Measurements from ENCODE around the gene CDHR4. TPM values are rescaled to one million over a fixed set of nuclear protein-coding genes. Genes with fewer than 3 reads are reported as not detected.

Gene CDHR4
- total RNA-seq (0.29 and 0.32 TPM in 2 replicates), polyA plus RNA-seq (0.18 and 0.33 TPM in 2 replicates), polyA minus RNA-seq (0.29 and 0.94 TPM in 2 replicates)
- total RNA-seq (2013) = not detected

DNA sequence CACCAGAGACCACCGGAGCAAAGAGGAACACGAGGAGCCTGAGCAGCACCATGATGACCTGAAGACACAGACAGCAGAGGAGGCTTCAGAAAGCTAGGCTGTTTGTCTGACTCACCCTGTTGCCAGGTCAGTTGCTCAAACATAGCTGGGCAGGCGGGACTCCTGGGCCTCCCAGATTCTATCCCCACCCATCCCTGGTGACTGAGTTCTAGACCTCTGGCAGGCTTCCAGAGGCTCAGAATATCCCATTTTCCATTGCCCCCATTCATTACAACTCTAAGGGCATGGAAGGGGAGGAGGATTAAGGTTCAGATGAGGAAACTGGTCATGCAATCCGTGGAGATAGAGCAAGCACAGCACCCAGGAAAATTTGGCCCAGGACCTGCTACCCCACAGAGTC lies at the start of gene CDHR4:
CDHR4 (minus strand) TSS at position 113 of the 400 bp plus-strand sequence; CDS start at position 52, 61 bp downstream.
- H3K9ac ChIP-seq (ENCODE audit: low read length) = no peak within 1 kb of the TSS
- H2AFZ ChIP-seq (ENCODE audit: insufficient read depth, low read depth, low read length, poor library complexity, severe bottlenecking) = no peak within 1 kb of the TSS
- no peak within 1 kb of the TSS for H3K27ac Mint-ChIP-seq
- H3K27me3 ChIP-seq (replicated peaks in 1 of 4; ENCODE audit: control extremely low read depth in 1 of 4, control insufficient read depth in 3 of 4, insufficient read depth in 4 of 4, low read length in 3 of 4) = peaks cover 0 to 3% (median 0%) of the 10 kb centered on the region in 4 experiments
- ChIA-PET CTCF (interaction anchor here (15.1 kb wide), 1 partner anchor 37 kb away, joined by 547 read pairs; no protein-coding TSS in a partner anchor), POLR2A (no interaction called here)
- no peaks in the 10 kb centered on the region for H3K9me3 ChIP-seq (ENCODE audit: control extremely low read depth in 1 of 3, control insufficient read depth in 2 of 3, insufficient read depth in 1 of 3, low read length in 2 of 3)
- TF ChIP-seq EZH2 (IDR thresholded peaks at IDR 0.05; ENCODE audit: borderline replicate concordance, insufficient read depth, low read depth, low read length, poor library complexity, severe bottlenecking) = no peak
- TF ChIP-seq CTCF (IDR thresholded peaks at IDR 0.05) = no peak
- H3K27me3 Mint-ChIP-seq = peaks cover 5% of the 10 kb centered on the region
- H3K36me3 ChIP-seq (replicated peaks in 1 of 2; ENCODE audit: control extremely low read depth in 1 of 2, control insufficient read depth in 1 of 2, extremely low read depth in 1 of 2, insufficient read depth in 2 of 2, low read length in 1 of 2) = peaks cover 0 to 3% of the 10 kb centered on the region in 2 experiments
- peaks cover 10 to 15% of the 10 kb centered on the region in 2 donors for H3K4me1 ChIP-seq (ENCODE audit: control insufficient read depth in 2 of 2, insufficient read depth in 2 of 2, low read length in 2 of 2)
- H3K27ac ChIP-seq (ENCODE audit: low read length in 2 of 2) = no peak within 1 kb of the TSS
- no peak within 1 kb of the TSS for H3K4me3 ChIP-seq (ENCODE audit: control extremely low read depth in 1 of 5, extremely low read depth in 1 of 5, insufficient read depth in 1 of 5, low read depth in 2 of 5, low read length in 4 of 5)
- DNase-seq (no peak), ATAC-seq (ENCODE audit: low read depth) (no peak)
- peaks cover 22% of the 10 kb centered on the region for H3K4me1 Mint-ChIP-seq
- intact Hi-C loops (cut with micrococcal nuclease) = loop anchor here (5.0 kb wide), 1 partner anchor 428 kb away; no protein-coding TSS in a partner anchor
- no peak within 1 kb of the TSS for H3K4me3 Mint-ChIP-seq
- peaks cover 10% of the 10 kb centered on the region for H3K79me2 ChIP-seq (ENCODE audit: control insufficient read depth, insufficient read depth, low read length)
- no peaks in the 10 kb centered on the region for H3K9me3 Mint-ChIP-seq (ENCODE audit: insufficient read depth)
- no peak within 1 kb of the TSS for H3K4me2 ChIP-seq (replicated peaks; ENCODE audit: low read depth, low read length, poor library complexity, severe bottlenecking)
- no peaks in the 10 kb centered on the region for H4K20me1 ChIP-seq (ENCODE audit: control insufficient read depth, insufficient read depth, low read length, poor library complexity, severe bottlenecking)
- 77% methylated on average over 3 of the region's 4 CpGs for WGBS (ENCODE audit: insufficient coverage)

DNA sequence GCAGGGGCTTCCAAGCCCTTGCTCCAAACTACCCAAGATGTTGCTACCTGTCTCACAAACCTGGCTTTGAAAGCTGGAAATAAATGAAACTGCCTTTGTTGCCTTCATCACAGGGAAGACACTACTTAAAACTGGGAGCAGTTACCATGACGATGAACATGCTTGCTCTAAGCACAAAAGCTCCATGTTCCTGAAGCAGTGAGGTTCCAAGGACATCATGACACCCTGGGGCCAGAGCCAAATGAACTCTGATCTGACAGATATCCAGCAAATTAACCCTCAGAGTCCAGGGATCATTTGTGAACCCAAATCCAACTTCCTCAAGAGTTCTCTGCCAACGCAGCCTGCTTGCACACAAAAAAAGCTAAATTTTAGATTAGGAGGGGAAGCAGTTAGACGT lies 46.0 kb upstream of the CDHR4 start:
- H3K9ac ChIP-seq (ENCODE audit: low read length) = no peak overlapping the region
- 100% methylated on average over 1 of the region's 3 CpGs for WGBS (ENCODE audit: insufficient coverage)
- peaks cover 4% of the 10 kb centered on the region for H3K79me2 ChIP-seq (ENCODE audit: control insufficient read depth, insufficient read depth, low read length)
- intact Hi-C loops (cut with micrococcal nuclease) = no loop called here
- no peak for ATAC-seq (ENCODE audit: low read depth)
- peaks cover 0 to 8% of the 10 kb centered on the region in 2 experiments for H3K36me3 ChIP-seq (replicated peaks in 1 of 2; ENCODE audit: control extremely low read depth in 1 of 2, control insufficient read depth in 1 of 2, extremely low read depth in 1 of 2, insufficient read depth in 2 of 2, low read length in 1 of 2)
- H3K27ac ChIP-seq (ENCODE audit: low read length in 2 of 2) = no peak overlapping the region
- no peaks in the 10 kb centered on the region for H3K4me1 ChIP-seq (ENCODE audit: control insufficient read depth in 2 of 2, insufficient read depth in 2 of 2, low read length in 2 of 2)
- no peak for DNase-seq
- H3K4me1 Mint-ChIP-seq = no peaks in the 10 kb centered on the region
- POLR2A ChIA-PET = no interaction called here
- H3K27ac Mint-ChIP-seq = no peak overlapping the region
- no peak overlapping the region for H2AFZ ChIP-seq (ENCODE audit: insufficient read depth, low read depth, low read length, poor library complexity, severe bottlenecking)
- H3K27me3 Mint-ChIP-seq = no peaks in the 10 kb centered on the region
- H3K4me2 ChIP-seq (replicated peaks; ENCODE audit: low read depth, low read length, poor library complexity, severe bottlenecking) = no peak overlapping the region
- no peaks in the 10 kb centered on the region for H4K20me1 ChIP-seq (ENCODE audit: control insufficient read depth, insufficient read depth, low read length, poor library complexity, severe bottlenecking)
- H3K4me3 Mint-ChIP-seq = no peak overlapping the region
- H3K27me3 ChIP-seq (replicated peaks in 1 of 4; ENCODE audit: control extremely low read depth in 1 of 4, control insufficient read depth in 3 of 4, insufficient read depth in 4 of 4, low read length in 3 of 4) = no peaks in the 10 kb centered on the region
- CTCF ChIA-PET = interaction anchor here (0.8 to 17.8 kb wide), 3 partner anchors 23 to 60 kb away, joined by 3 to 547 read pairs (median 3); partner anchors contain the start of genes CDHR4 and INKA1
- TF ChIP-seq EZH2 (IDR thresholded peaks at IDR 0.05; ENCODE audit: borderline replicate concordance, insufficient read depth, low read depth, low read length, poor library complexity, severe bottlenecking) = no peak
- TF ChIP-seq CTCF (IDR thresholded peaks at IDR 0.05) = no peak
- H3K4me3 ChIP-seq (ENCODE audit: control extremely low read depth in 1 of 5, extremely low read depth in 1 of 5, insufficient read depth in 1 of 5, low read depth in 2 of 5, low read length in 4 of 5) = no peak overlapping the region
- H3K9me3 Mint-ChIP-seq (ENCODE audit: insufficient read depth) = no peaks in the 10 kb centered on the region
- H3K9me3 ChIP-seq (ENCODE audit: control extremely low read depth in 1 of 3, control insufficient read depth in 2 of 3, insufficient read depth in 1 of 3, low read length in 2 of 3) = no peaks in the 10 kb centered on the region

All from B cell (primary cell).